Tibial nerve (tissue), 4 donors: ENCODE results near the gene NUP93.

Experiments used
- CTCF ChIP-seq, 5 experiments: fragments of 200-600 bp in 3 of 5; fragments of 450-650 bp in 2 of 5; sonication (generic) in 3 of 5; IDR thresholded peaks; one replicate each; pipeline ENCODE4 v1.5.1; 2016 to 2019; ENCODE audit warnings: antibody characterized with exemption in 5 of 5, mild to moderate bottlenecking in 3 of 5, moderate library complexity in 2 of 5
- EP300 ChIP-seq, 2 donors: sonication (generic); formaldehyde crosslinking; IDR thresholded peaks; one replicate each; pipeline ENCODE4 v1.6.1; 2017; ENCODE audit warnings: antibody characterized with exemption in 2 of 2, mild to moderate bottlenecking in 1 of 2
- POLR2A ChIP-seq, 2 donors: fragments of 450-650 bp; IDR thresholded peaks; one replicate each; pipeline ENCODE4 v1.6.1; 2017; ENCODE audit warnings: antibody characterized with exemption in 2 of 2, mild to moderate bottlenecking in 2 of 2, moderate library complexity in 2 of 2

GRCh38 chr16:56697456-56698155, 32.3 kb upstream of the NUP93 start:
- no peak for TF ChIP-seq CTCF (IDR thresholded peaks at IDR 0.05)
- TF ChIP-seq POLR2A (IDR thresholded peaks at IDR 0.05): no peak
- no peak for TF ChIP-seq EP300 (IDR thresholded peaks at IDR 0.05)
